H9 (cell line): ENCODE measurements around the gene ABCG1. TPM values are rescaled to one million over a fixed set of nuclear protein-coding genes. Genes with fewer than 3 reads are reported as not detected.

Experiments used
- DNase-seq: peaks from one replicate; pipeline ENCODE4 v3.0.0-alpha.2; 2017
- H2AFZ ChIP-seq: one replicate; pipeline ENCODE4 v1.6.1; 2013; ENCODE audit warnings: mild to moderate bottlenecking, low read length, control low read depth, moderate library complexity
- H2AK5ac ChIP-seq: 2 replicates; pipeline ENCODE4 v1.6.1; 2013; ENCODE audit warnings: low read length, control low read depth, mixed read lengths; ENCODE audit not compliant: insufficient read length
- H2BK120ac ChIP-seq: one replicate; pipeline ENCODE4 v1.6.1; 2013; ENCODE audit warnings: low read depth, mild to moderate bottlenecking, low read length, control low read depth, inconsistent platforms; ENCODE audit not compliant: poor library complexity, severe bottlenecking
- H2BK12ac ChIP-seq: 2 replicates; pipeline ENCODE4 v1.6.1; 2013; ENCODE audit warnings: low read length, control low read depth, mixed read lengths, low read depth; ENCODE audit not compliant: insufficient read length
- H2BK15ac ChIP-seq: 2 replicates; pipeline ENCODE4 v1.6.1; 2013; ENCODE audit warnings: low read depth, low read length, control low read depth
- H2BK20ac ChIP-seq: one replicate; pipeline ENCODE4 v1.6.1; 2013; ENCODE audit warnings: low read depth, mild to moderate bottlenecking, low read length, control low read depth, inconsistent platforms; ENCODE audit not compliant: poor library complexity, severe bottlenecking
- H2BK5ac ChIP-seq: 2 replicates; pipeline ENCODE4 v1.6.1; 2013; ENCODE audit warnings: low read length, control low read depth, mixed read lengths; ENCODE audit not compliant: insufficient read length
- H3K14ac ChIP-seq: 2 replicates; pipeline ENCODE4 v1.6.1; 2013; ENCODE audit warnings: low read length, control low read depth; ENCODE audit not compliant: insufficient read depth
- H3K18ac ChIP-seq: 2 replicates; pipeline ENCODE4 v1.6.1; 2013; ENCODE audit warnings: low read depth, mild to moderate bottlenecking, mixed read lengths, low read length, control low read depth; ENCODE audit not compliant: insufficient read length
- H3K23ac ChIP-seq: 2 replicates; pipeline ENCODE4 v1.6.1; 2013; ENCODE audit warnings: low read length, control low read depth, mixed read lengths, low read depth; ENCODE audit not compliant: insufficient read length
- H3K23me2 ChIP-seq: 2 replicates; pipeline ENCODE4 v1.6.1; 2013; ENCODE audit warnings: low read depth, mild to moderate bottlenecking, mixed read lengths, low read length, control low read depth; ENCODE audit not compliant: insufficient read length, poor library complexity, severe bottlenecking
- H3K27ac ChIP-seq: 2 replicates; pipeline ENCODE4 v1.5.1; 2013; ENCODE audit warnings: low read length, control low read depth, mixed read lengths, low read depth; ENCODE audit not compliant: insufficient read length
- H3K27me3 ChIP-seq: 2 replicates; pipeline ENCODE4 v1.6.1; 2013; ENCODE audit warnings: low read length, control low read depth, inconsistent platforms; ENCODE audit not compliant: insufficient read depth
- H3K4ac ChIP-seq: 2 replicates; pipeline ENCODE4 v1.6.1; 2013; ENCODE audit warnings: low read depth, mild to moderate bottlenecking, control low read depth, inconsistent platforms, low read length, moderate library complexity
- H3K4me1 ChIP-seq: 2 replicates; pipeline ENCODE4 v1.6.1; 2013; ENCODE audit warnings: low read length, control low read depth, inconsistent platforms; ENCODE audit not compliant: insufficient read depth
- H3K4me2 ChIP-seq: 2 replicates; pipeline ENCODE4 v1.6.1; 2013; ENCODE audit warnings: low read length, control low read depth, mixed read lengths; ENCODE audit not compliant: insufficient read length, insufficient read depth
- H3K56ac ChIP-seq: 2 replicates; pipeline ENCODE4 v1.6.1; 2013; ENCODE audit warnings: low read depth, mild to moderate bottlenecking, mixed read lengths, low read length, control low read depth; ENCODE audit not compliant: insufficient read length
- H3K79me1 ChIP-seq: 2 replicates; pipeline ENCODE4 v1.6.1; 2013; ENCODE audit warnings: low read depth, mild to moderate bottlenecking, moderate library complexity, low read length, control low read depth, inconsistent platforms; ENCODE audit not compliant: insufficient read depth, poor library complexity, severe bottlenecking
- H3K79me2 ChIP-seq: 2 replicates; pipeline ENCODE4 v1.6.1; 2013; ENCODE audit warnings: low read length, control low read depth, inconsistent platforms; ENCODE audit not compliant: insufficient read depth
- H3K9ac ChIP-seq: 2 replicates; pipeline ENCODE4 v1.6.1; 2013; ENCODE audit warnings: low read length, control low read depth, mixed read lengths; ENCODE audit not compliant: insufficient read length; ENCODE audit errors: extremely low read depth
- H3K9me3 ChIP-seq: one replicate; pipeline ENCODE4 v1.6.1; 2013; ENCODE audit warnings: low read depth, low read length, inconsistent platforms; ENCODE audit not compliant: control insufficient read depth
- H3T11ph ChIP-seq: one replicate; pipeline ENCODE4 v1.6.1; 2013; ENCODE audit warnings: mild to moderate bottlenecking, low read length, control low read depth, inconsistent platforms
- H4K20me1 ChIP-seq: one replicate; pipeline ENCODE4 v1.6.1; 2013; ENCODE audit not compliant: control insufficient read depth, insufficient read length, insufficient read depth
- H4K5ac ChIP-seq: 2 replicates; pipeline ENCODE4 v1.6.1; 2013; ENCODE audit warnings: low read depth, mild to moderate bottlenecking, mixed read lengths, low read length, control low read depth; ENCODE audit not compliant: insufficient read length
- H4K8ac ChIP-seq: replicated peaks from 2 replicates; pipeline ENCODE4 v1.6.1; 2013; ENCODE audit warnings: low read length, control low read depth, mixed read lengths, low read depth; ENCODE audit not compliant: insufficient read length
- H4K91ac ChIP-seq: 2 replicates; pipeline ENCODE4 v1.6.1; 2013; ENCODE audit warnings: low read depth, mild to moderate bottlenecking, moderate library complexity, mixed read lengths, low read length, control low read depth; ENCODE audit not compliant: insufficient read length
- H3K27ac Mint-ChIP-seq, 3 experiments: 2 replicates in 2 of 3; 3 replicates in 1 of 3; pipeline ENCODE4 v1.8.0; 2020 to 2021; ENCODE audit warnings: mixed read lengths in 3 of 3, mild to moderate bottlenecking in 1 of 3, moderate library complexity in 1 of 3
- H3K27me3 Mint-ChIP-seq: 2 replicates; pipeline ENCODE4 v1.8.0; 2021; ENCODE audit warnings: low read depth, mild to moderate bottlenecking, moderate library complexity, mixed read lengths
- H3K36me3 Mint-ChIP-seq, 3 experiments: 2 replicates in 2 of 3; 3 replicates in 1 of 3; pipeline ENCODE4 v1.8.0; 2020 to 2021; ENCODE audit warnings: low read depth in 3 of 3, mixed read lengths in 3 of 3; ENCODE audit not compliant: insufficient read depth in 1 of 3
- H3K4me1 Mint-ChIP-seq, 2 experiments: 2 replicates each; pipeline ENCODE4 v1.8.0; 2020; ENCODE audit warnings: mixed read lengths in 2 of 2
- H3K4me3 Mint-ChIP-seq, 2 experiments: 2 replicates in 1 of 2; 3 replicates in 1 of 2; pipeline ENCODE4 v1.8.0; 2020 to 2021; ENCODE audit warnings: mild to moderate bottlenecking in 2 of 2, mixed read lengths in 2 of 2, moderate library complexity in 1 of 2
- H3K9me3 Mint-ChIP-seq, 2 experiments: 2 replicates in 1 of 2; 3 replicates in 1 of 2; pipeline ENCODE4 v1.8.0; 2020; ENCODE audit warnings: mild to moderate bottlenecking in 2 of 2, mixed read lengths in 2 of 2, moderate library complexity in 1 of 2
- CTCF ChIP-seq: fragments of 200-600 bp; sonication (generic); conservative IDR thresholded peaks from 3 replicates; pipeline ENCODE4 v1.8.0; 2021; ENCODE audit warnings: antibody characterized with exemption, mild to moderate bottlenecking
- WGBS: extraction: QIAGEN DNeasy Blood & Tissue Kit; methylation state at CpG from one replicate; pipeline ENCODE4 v1.1.7; 2013; ENCODE audit warnings: missing lambda C conversion rate, low lambda C conversion rate, mixed read lengths; ENCODE audit not compliant: insufficient read length; ENCODE audit errors: extremely low coverage; 5-methylcytosine and 5-hydroxymethylcytosine counted together
- total RNA-seq: library from RNA; stranded (reverse); gene quantifications from 2 replicates; pipeline ENCODE4 v1.2.1, GENCODE V29; 2021

ABCG1 gene
- total RNA-seq, 1 experiment from 2014 or later, result 0.83 TPM

- Histone ChIP-seq H3K79me1 (no peaks in the 10 kb centered on the region), H2AK5ac (no peak overlapping the region), H3K4me2 (no peak overlapping the region), H3K9me3 (no peaks in the 10 kb centered on the region), H2BK15ac (no peak overlapping the region), H3K27me3 (no peaks in the 10 kb centered on the region), H4K20me1 (no peaks in the 10 kb centered on the region), H2BK120ac (no peak overlapping the region), H3K23me2 (no peaks in the 10 kb centered on the region), H3K14ac (no peak overlapping the region), H4K91ac (no peak overlapping the region), H3K4ac (no peak overlapping the region), H3T11ph (no peak overlapping the region), H2BK20ac (no peak overlapping the region), H3K9ac (no peak overlapping the region), H2BK5ac (no peak overlapping the region), H3K23ac (no peak overlapping the region), H4K8ac (no peak overlapping the region), H3K27ac (no peak overlapping the region), H2AFZ (no peak overlapping the region), H4K5ac (no peak overlapping the region), H3K18ac (no peak overlapping the region), H3K4me1 (peaks cover 7% of the 10 kb centered on the region; the same call in 1 of the 2 replicates), H3K56ac (no peak overlapping the region), H3K79me2 (no peaks in the 10 kb centered on the region), H2BK12ac (no peak overlapping the region)
- DNase-seq, result no peak
- Mint-ChIP-seq H3K27ac (peak overlapping the region in 1 of 3 experiments; percentile 34; a peak in 2 of 7 replicates), H3K9me3 (no peaks in the 10 kb centered on the region), H3K4me1 (peaks cover 38 to 42% of the 10 kb centered on the region in 2 experiments), H3K4me3 (no peak overlapping the region), H3K27me3 (peaks cover 3% of the 10 kb centered on the region; the same call in 1 of the 2 replicates), H3K36me3 (no peaks in the 10 kb centered on the region)
- whole genome bisulfite sequencing, result no CpG with 5 or more reads among the region's 10 CpGs
- no peak for TF ChIP-seq CTCF
These were observed 100.4 kb downstream of the ABCG1 start for GRCh38 chr21:42319376-42319775.
